ENCODE data around the gene WNT9A.
A peak's percentile ranks its signal among the peaks of the same experiment; 100 is the strongest.
"Not testable (repeated sequence)": the region's sequence is repeated elsewhere in the genome, so short reads cannot be mapped to it uniquely, and the experiment has no call there.

WNT9A gene

GRCh38 chr1:227883641-227884301, 64.0 kb downstream of the WNT9A start:
- no peak for DNase-seq

- peak in 1 of 2 donors; percentile 0 for DNase-seq
These were observed 64.6 kb downstream of the WNT9A start for GRCh38 chr1:227883073-227883520.

- no peak for DNase-seq
These were observed 67.3 kb downstream of the WNT9A start for GRCh38 chr1:227880342-227880924.

- not testable (repeated sequence) for DNase-seq
These were observed 69.9 kb downstream of the WNT9A start for GRCh38 chr1:227877810-227878209.

- not testable (repeated sequence) for DNase-seq
These were observed 75.8 kb downstream of the WNT9A start for GRCh38 chr1:227871892-227872291.

- no peak for DNase-seq
These were observed 77.4 kb downstream of the WNT9A start for GRCh38 chr1:227870366-227870765.

GRCh38 chr1:227869851-227870305, 77.9 kb downstream of the WNT9A start:
- DNase-seq, result peak in 1 of 2 donors; percentile 31

- DNase-seq, result no peak
These were observed 78.4 kb downstream of the WNT9A start for GRCh38 chr1:227869279-227869842.

Measured in CD4-positive, alpha-beta T cell treated with Interferon alpha-2 for 1 hour (primary cell).